Measurements from ENCODE around the gene DCLK1.
"Not testable (repeated sequence)": the region's sequence is repeated elsewhere in the genome, so short reads cannot be mapped to it uniquely, and the experiment has no call there.

DCLK1 gene

DNA sequence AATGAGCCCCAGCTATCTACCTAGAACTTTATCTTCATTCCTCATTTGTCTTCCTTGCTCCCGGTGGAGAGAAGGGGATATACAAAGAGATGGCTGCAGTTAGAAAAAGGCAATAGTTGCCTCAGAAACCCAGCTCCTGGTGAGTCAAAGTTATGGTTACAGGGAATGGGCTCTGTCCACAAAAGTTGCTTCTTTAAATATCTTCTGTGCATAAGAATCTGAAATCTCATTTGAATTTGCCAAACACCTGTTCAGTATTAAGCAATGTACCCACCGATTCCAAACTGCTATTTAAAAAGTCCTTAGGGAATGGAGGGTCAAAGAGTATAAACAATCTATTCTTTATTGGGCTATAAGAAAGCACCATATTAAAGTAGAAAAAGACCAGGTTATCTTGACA lies 48.4 kb downstream of the DCLK1 start:
- no peak for DNase-seq

DNA sequence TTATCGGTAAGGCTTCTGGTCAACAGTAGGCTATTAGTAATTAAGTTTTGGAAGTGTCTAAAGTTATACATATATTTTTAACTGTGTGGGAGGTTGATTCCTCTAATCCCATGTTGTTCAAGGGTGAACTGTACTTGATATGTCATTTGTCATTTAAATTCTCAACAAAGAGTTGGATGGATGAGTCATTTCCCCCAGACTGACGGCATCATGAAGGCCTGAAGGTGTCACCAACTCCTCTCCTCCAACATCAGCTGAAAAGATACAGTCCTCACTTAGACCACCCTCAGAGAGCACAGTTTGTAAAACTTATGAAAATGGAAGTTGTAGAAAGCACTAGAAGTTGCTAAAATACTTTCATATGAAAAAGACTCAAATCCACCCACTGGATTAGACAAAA lies 48.8 kb downstream of the DCLK1 start:
- no peak for DNase-seq

DNA sequence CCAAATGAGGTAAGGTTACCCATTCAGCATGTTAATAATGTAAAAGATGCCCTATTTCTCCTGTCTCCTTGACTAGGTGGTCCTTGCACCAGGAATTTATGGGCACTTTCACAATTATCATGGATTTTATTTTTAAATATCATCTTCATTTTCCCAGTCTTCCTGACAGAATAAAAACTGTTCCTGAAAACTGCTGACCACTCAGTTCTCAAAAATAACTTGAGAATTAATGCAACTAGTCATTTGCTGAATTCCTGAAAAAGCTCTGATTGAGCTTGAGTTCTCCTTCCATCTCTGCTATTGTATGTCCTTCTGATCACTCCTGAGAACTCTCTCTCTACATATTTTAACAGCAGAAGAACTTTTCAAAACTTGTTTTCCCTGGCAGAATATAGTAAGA lies 55.0 kb downstream of the DCLK1 start:
- no peak for DNase-seq

DNA sequence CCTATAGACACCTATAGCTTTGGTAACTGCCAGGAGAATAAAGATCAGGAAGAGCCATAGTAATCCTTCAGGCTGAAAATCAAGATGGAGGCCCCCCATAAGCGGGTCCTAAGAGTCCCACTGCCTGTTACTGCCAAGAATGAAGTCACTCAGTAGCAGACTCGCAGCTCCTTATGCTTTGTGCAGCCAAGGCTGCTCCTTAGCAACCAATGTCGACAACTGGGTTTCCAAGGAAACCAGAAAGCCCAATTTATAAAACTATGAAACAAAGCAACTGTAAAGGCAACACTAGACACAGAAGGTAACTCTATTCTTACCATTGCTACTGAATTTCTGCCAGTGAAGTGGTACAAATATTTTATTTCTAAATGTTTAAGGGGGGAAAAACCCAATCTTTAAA lies 56.5 kb downstream of the DCLK1 start:
- no peak for DNase-seq

DNA sequence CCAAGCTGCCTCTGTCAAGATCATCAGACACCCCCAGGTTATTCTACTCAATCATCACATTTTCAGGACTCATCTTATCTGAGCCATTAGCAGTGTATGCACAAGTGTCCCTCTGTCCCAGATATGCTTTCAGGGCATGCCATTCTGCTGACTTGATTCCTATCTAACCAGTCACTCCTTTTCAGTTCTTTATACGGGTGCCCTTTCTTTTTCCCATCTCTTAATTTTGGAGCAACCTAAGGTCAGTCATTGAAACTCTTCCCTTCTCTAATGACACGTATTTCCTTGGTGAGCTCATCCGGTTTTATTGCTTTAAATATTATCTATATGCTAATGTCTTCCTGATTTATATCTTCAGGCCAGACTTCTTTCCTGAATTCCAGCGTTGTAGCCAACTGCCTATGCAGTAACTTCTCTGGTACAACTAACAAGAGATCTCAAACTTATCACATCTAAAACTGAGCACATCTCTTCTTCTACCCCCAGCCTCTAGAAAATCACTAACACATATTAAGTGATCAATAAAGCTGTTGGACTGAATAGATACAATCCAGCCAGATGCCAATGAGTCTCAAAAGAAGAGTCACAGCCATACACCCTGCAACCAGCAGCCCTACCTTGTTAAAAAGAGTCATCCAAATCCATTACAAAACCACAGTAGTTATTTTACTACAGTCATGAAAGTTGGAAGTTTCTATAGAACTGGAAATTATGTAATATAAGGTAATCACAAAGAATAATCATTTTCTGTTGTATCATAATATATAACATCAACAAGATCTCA lies 58.8 kb downstream of the DCLK1 start:
- DNase-seq, result no peak

DNA sequence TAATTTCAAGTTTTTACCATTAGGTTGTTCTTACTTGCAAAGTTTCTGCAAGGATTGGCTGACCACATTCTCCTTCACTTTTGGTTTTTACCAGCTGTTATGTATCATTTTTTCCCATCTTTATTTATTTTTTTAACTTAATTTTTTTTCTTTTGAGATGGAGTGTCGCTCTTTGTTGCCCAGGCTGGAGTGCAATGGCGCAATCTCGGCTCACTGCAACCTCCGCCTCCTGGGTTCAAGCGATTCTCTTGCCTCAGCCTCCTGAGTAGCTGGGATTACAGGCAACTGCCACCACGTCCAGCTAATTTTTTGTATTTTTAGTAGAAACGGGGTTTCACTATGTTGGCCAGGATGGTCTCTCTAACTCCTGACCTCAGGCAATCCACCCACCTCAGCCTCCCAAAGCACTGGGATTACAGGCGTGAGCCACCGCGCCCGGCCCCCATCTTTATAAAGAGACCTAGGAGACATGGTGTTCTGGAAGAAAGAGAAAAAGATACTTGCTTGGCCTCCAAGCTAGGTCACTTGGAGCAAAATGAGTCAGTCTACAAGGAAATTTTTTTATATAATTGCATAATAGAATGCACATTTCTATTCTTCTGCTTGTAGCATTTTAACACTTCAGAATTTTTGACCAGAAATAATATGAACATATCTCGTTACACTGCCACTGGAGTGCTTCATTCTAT lies 60.5 kb downstream of the DCLK1 start:
- DNase-seq, result not testable (repeated sequence)

DNA sequence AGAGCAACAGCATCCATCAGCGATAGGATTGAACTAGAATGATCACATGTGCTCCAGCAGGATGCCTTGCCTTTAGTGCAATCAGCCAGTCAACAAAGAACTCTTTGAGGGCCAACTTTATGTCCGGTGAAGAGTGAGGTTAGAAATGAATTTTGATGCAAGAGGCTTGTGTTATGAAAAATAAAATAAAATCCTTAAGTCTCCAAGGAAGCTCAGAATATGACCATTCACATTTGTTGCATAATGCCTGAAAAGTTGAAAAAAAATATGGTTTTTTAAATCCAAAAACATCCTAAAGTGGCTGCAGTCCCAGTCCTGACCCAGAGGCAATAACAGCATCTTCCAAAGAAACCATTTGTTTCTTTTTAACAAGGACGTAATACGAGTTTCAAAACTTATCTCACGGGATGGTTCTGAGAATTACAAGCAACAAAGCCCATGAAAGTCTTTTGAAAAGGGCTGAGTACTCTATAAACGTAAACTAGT lies 61.3 kb downstream of the DCLK1 start:
- DNase-seq, result no peak

DNA sequence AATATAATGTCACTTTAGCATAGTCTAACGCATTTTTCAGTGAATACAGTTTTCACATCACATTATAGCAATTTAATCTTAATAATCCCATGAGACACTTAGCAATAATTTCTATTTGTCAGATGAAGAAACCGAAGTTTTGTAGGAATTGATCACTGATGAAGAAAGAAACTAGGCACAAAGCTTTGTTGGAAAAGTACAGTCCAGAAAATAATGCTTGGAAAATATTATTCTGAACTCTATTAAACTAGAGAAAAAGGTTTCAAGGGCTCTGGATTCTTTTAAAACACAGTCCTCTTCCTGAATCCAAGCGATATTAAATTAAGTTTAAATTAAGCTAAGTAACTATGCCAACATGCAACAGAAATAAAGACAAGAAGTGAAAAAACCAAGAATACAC lies 62.2 kb downstream of the DCLK1 start:
- no peak for DNase-seq

DNA sequence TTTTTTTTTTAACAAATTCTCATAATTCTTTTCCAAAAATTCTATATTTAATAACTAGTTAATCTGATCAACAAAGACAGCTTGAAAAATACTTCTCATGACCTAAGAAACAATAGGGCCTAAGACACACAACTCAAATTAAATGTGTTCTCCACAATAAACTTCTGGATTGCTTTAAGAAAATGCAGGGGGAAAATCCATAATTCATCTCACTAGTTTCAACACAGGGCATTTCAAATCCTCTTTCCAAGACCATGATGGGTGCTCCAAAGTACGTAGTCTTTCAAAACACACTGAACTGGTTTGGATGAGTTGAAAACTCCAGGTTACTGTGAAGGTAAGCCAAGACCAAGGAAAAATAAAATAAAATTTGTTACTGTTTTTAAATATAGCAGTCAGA lies 62.6 kb downstream of the DCLK1 start:
- no peak for DNase-seq

DNA sequence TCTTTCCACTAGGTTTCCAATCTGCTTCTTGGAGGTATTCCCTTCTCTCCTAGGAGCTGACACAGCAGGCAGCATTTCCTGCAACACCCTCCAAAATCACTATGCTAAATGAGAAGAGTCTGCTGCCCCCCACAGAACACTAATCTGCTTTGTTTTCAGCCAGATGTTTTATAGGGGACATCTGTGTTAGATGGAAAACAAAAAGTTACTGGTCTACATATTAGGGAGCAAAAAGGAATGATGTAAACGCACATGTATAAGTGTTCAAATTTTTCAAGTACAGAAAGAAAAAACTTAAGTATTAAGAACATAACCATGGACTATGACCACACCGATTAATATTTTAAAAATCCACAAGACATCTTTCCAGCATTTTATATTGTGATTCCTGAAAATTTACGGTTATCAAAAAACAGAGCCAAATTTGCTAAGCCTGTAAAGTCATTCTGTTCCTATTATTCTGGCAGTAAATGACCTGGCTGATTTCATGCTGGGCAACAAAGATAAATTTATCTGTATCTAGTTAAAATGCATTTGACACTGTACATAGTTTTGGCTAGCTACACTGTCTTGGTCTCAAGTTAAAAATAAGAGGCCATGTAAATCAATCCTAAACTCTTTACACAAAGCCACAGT lies 63.3 kb downstream of the DCLK1 start:
- no peak for DNase-seq

DNA sequence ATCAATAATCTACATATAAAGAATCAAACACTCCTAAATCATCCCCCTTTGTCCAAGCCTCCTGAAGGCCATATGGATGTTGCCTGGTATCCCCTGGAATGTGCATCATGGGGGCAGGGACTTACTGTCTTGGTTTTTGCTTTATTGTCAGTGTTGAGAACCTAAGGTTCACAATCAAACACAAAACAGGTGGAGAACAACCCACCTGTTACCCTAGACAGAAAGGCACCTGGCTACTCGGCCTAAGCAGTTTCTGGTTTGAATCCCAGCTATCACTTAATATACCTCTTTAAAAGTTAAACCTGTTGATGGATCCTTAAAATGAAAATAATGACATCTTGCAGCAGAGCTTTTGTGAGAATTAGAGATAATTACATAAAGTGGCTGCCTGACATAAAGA lies 68.9 kb downstream of the DCLK1 start:
- DNase-seq, result no peak

DNA sequence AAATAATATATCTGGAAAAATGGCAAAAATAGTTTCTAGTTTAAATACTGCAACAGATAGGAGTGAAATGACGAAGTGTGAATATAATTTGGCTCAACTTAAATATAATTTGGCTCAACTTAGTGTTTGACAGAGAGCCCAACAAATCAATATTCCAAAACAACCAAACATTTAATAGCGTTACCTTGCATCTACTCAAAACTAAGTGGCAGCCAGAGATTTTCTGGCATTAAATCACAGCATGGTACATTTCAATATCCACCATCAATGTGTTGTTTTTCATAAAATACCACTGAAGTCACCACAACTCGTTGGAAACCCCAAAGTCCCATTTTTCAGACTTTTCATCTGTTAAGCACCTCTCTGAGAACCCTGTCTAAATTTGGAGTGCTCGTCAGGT lies 69.6 kb downstream of the DCLK1 start:
- DNase-seq, result no peak

DNA sequence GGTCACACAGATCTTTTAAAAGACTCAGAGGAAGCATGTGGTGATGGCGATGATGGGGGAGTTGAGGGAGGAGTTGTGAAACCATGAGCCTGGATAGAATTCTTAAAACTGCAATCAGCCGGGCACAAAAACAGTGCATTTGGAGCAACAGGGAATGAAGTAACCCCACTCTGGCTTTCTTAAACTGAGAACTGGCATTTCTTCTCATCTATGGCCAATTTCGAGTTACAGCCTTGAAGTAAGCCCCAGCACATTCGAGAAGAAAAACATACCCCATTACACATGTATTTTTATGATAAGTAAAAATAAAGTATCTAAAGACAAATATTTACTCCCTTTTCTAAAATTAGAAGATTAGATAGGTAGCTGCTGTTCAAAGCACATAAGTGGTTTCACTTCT lies 70.1 kb downstream of the DCLK1 start:
- no peak for DNase-seq

DNA sequence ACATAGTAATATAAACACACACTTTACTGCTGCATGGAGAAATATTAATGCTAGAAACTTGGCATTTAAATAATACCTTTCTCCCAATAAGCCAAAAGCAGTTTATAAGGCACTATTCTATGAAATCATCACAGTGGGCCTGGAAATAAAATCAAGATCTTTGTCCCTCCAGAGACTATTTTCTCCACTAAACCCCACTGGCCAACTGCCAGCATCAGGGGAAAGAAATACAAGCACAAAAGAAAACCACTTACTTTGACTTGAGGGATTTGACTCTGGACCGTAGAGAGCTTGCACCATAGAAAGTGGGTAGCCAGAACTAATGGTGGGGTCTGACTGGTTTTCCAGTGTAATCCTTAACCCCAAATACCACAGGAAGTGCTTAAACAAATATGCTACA lies 71.9 kb downstream of the DCLK1 start:
- DNase-seq, result no peak

DNA sequence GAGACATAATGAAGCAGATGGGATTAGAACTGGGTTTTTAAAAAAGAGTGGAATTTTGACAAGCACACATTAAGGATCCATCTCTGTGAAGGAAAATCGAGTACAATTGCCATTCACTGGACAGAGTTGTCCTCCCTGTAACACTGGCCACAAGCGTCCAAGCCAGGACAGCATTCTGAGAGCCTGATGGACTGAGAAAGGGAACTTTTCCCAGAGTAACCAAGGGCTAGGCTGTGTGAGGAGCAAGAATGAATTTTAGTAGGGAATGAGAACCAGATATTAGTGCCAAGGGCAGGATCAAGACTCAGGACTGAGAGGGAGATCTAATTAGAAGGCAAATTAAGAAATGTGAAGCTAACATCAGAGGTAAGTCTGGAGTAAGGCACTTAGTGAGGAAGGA lies 73.1 kb downstream of the DCLK1 start:
- DNase-seq, result no peak

DNA sequence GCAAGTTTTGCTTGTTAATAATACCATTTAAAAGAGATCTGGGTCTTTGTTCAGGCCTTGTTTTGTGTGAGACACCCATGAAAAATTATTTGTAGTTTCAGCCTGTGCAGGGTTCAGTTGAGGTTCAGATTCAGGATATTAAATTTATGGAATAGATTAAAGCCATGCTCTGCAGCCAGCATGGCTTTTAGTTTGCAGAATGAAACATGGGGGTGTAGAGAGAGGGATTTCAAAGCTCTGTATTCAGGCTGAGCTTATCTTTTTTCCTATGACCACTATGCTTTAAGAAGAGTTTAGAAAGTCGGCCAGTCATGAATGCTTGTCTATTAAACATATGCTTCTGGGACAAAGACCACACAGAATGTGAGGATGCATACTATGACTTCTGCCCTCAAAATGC lies 73.6 kb downstream of the DCLK1 start:
- no peak for DNase-seq

DNA sequence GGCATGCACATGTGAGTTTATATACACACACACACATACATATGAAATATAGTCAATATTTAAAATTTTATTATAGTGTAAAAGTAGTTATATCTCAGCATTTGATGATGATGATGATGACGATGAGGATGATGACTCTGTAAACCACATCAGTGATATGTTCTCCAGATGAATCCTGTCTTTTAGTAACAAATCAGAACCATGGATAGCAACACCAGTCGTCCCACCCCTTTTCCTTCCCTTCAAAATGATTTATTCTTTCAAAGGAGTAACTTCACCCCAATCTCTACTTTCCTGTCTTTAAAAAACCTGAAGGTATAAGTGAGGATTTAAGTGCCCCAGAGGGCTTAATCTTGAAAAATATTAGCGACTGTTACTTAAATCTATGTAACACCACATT lies 74.1 kb downstream of the DCLK1 start:
- no peak for DNase-seq

DNA sequence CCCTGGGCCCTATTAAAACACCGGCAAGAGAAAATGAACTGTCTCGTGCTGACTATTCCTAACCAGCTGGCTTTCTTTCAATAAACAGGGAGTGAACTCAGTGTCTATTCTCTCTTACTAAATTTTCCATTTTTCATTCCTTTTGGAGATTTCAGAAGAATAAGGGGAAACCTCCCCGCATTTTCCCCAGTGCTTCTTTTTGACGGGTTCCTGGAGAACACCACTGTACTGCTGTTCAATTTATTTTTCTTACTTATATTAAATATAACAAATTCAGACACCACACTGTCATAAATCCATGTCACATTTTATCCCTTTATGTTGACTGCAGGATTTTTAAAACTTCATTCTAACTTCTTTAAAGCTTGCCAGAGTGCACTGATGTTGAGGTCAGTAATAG lies 75.8 kb downstream of the DCLK1 start:
- no peak for DNase-seq

DNA sequence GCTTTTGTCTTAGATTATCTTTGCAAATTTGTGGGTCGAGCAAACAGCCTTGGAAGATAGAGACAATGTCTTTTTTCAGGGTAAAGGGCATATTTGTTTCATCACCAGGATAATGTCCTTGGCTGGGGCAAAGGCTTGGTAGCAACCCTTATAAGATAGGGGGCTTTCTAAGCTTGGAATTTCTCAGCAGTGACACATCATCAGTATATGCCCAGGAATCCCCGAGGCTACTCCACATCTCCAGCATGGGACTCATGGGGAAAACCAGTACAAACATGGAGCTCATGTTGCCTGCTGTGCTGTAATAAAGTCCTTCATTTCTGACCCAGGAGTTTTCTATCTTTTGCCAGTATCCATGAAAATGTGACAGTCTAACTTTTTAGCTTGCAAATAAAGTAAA lies 77.1 kb downstream of the DCLK1 start:
- DNase-seq, result no peak

DNA sequence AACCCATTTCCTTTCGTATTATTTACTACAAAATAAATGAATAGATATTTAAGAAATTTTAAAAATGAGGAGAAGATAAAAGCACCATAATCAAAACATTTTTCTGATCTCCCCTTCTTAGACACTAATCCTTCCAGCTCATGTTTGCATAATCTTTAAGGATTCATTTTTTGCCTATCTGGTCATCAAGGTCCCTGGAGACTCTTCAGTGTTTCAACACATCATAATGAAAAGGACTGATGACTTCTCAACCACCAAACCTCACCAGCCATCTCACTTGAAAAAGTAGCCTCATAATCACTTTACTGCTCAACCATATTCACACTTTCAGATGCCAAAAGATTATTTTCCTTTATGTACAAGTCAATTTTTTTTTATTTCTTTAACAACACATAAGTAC lies 80.1 kb downstream of the DCLK1 start:
- no peak for DNase-seq

DNA sequence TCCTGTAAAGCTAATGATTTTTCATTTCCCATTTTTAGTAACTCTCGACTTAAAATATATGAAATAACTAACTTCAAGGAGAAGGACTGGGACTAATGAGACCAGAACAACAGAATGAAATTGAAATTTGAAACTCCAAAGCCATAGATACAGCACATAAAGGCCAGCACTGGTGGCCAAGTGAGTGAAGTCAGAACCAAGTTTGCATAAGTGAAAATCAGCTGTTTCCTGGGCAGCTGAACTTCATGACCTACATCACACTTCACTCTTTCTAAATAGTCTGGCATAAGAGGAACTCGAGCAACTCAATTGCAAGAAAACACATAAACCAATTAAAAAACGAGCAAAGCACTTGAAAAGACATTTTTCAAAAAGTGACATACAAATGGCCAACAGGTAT lies 84.5 kb downstream of the DCLK1 start:
- DNase-seq, result no peak

DNA sequence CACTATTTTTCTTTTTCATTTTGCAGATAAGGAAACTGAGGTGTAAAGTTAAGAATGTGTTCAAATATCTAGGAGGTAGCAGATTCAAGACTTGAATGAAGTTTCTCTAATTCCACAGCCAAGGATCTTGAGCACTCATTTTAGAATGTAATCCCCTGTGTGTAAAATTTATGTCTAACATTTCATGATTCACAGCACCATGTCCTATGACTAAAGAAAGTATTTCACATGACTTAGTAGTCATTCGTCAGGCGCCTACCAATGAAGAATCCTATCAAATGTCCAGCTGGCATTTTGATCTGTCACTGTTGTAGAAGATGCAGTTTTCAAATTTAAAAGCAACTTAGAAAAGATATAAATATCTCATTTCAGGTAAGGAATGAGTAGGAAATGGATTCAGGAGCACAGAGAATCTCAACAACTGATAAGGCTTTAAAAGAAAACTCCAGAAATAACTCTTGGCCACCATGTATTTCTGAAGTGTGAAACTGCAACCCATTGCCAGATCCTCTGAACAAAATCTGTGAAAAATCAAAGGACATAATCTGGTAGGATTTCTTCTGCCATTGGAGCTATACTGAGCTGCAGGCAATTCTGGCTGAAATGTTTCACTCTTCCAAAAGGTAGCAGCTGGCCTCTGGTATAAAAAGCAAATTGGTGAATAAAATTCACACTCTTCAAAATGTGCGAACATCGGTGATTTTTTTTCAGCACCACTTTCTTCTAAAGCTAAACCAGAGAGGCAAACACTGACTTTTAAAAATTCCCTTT lies 92.2 kb downstream of the DCLK1 start:
- DNase-seq, result no peak

DNA sequence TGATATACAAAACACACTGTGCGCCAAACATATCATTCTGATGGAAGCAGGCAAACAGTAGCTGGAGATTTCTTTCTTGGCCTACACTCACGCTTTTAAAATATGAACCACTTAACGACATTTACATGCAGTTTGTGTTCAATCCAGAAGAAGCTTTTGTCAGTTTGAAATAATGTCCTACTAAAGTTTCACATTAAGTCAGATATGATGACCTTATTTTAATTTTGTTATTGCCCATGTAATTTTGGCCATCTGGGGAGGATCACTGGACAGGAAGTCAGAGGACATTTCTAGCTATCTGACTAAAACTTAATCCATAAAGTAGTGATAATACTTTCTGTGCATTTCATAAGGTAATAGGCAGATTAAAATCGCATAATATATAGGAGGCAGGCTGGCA lies 98.1 kb downstream of the DCLK1 start:
- no peak for DNase-seq

Measured in cerebellar nuclear complex (tissue), 1 donor.